CD4-positive, alpha-beta T cell treated with Interleukin-15 for 1 hour (primary cell): Measurements from ENCODE around the gene RNF40.
A peak's percentile ranks its signal among the peaks of the same experiment; 100 is the strongest.

ENCODE experiments used
- DNase-seq: peaks from one replicate; pipeline ENCODE4 v3.0.0-alpha.2; 2020

Gene RNF40

GRCh38 chr16:30764816-30765465 is 2.8 kb downstream of the RNF40 start:
- DNase-seq, result no peak

GRCh38 chr16:30766206-30766932 is 4.2 kb downstream of the RNF40 start:
- DNase-seq, result no peak

DNA sequence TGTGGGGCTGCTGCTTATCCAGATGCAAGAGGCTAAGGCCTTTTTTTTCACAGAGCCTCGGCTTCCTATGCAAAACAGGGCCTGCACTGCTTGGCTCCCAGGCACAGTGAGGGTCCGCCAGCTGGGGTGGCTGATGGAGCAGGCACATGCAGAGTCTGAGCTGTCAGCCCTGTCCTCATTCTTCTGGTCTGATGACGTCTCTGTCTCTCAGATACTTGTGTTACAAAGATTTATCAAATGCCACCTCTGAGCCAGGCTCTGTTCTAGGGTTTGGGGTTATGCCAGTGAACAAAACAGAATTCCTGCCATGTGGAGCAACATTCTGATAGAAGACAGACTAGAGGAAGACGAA is 4.8 kb downstream of the RNF40 start:
- no peak for DNase-seq

DNA sequence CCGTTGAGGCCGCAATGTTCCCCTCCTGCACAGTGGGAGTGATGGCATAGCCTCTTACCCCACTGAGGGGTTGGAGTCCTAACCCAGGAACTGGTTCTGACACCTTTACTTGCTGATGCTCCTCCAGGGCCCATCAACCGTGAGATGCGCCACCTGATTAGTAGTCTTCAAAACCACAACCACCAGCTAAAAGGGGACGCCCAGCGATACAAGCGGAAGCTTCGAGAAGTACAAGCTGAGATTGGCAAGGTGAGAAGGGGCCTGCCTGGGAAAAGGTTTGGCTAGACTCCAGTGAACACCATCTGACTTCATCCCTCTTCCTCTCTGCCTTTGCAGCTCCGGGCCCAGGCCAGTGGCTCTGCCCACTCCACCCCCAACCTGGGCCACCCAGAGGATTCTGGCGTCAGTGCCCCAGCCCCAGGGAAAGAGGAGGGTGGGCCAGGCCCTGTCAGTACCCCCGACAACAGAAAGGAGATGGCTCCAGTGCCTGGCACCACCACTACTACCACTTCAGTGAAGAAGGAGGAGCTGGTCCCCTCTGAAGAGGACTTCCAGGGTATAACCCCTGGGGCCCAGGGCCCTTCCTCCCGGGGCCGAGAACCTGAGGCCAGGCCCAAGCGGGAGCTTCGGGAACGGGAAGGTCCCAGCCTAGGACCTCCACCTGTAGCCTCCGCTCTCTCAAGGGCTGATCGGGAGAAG is 5.8 kb downstream of the RNF40 start:
- peak; percentile 58 for DNase-seq

GRCh38 chr16:30768583-30769181 is 6.6 kb downstream of the RNF40 start:
- DNase-seq, result no peak

DNA sequence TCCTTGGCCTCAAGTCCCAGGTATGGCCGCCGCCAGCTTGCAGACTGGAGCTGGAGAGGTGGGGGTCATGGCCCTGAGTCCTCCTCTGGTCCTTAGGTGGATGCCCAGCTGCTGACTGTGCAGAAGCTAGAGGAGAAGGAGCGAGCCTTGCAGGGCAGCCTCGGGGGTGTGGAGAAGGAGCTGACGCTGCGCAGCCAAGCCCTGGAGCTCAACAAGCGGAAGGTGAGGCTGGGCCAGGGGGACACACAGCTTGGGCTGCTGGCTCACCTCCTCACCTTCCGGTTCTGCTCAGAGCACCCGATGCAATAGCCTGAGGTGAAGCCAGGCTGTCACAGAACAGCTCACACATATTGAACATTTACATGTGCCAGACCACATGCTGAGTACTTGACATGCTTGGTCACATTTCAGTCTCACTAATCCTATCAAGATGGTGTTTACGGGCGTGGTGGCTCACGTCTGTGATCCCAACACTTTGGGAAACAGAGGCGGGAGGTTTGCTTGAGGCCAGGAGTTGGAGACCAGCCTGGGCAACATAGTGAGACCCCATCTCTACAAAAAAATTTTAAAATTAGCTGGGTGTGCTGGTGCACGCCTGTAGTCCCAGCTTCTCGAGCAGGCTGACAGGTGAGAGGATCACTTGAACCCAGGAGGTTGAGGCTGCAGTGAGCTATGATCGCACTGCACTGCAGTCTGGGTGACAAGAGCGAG is 7.4 kb downstream of the RNF40 start:
- DNase-seq, result no peak

GRCh38 chr16:30771726-30772125 is 9.6 kb downstream of the RNF40 start:
- DNase-seq, result no peak

GRCh38 chr16:30773826-30774225 is 11.7 kb downstream of the RNF40 start:
- no peak for DNase-seq

GRCh38 chr16:30774367-30775130 is 12.4 kb downstream of the RNF40 start:
- no peak for DNase-seq

DNA sequence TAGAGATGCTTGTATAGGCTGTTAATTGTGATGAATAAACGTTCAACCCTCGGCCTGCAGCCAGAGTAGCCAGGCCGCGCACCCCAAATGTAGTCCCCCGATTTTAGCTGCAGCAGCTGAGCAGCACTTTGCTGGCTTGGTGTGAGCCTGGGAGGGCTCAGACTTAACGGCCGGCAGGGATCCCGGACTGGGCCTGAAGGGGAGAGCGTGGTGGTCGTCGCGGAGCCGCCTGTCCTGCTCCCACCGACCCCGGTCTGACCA is 12.9 kb downstream of the RNF40 start:
- DNase-seq, result no peak

DNA sequence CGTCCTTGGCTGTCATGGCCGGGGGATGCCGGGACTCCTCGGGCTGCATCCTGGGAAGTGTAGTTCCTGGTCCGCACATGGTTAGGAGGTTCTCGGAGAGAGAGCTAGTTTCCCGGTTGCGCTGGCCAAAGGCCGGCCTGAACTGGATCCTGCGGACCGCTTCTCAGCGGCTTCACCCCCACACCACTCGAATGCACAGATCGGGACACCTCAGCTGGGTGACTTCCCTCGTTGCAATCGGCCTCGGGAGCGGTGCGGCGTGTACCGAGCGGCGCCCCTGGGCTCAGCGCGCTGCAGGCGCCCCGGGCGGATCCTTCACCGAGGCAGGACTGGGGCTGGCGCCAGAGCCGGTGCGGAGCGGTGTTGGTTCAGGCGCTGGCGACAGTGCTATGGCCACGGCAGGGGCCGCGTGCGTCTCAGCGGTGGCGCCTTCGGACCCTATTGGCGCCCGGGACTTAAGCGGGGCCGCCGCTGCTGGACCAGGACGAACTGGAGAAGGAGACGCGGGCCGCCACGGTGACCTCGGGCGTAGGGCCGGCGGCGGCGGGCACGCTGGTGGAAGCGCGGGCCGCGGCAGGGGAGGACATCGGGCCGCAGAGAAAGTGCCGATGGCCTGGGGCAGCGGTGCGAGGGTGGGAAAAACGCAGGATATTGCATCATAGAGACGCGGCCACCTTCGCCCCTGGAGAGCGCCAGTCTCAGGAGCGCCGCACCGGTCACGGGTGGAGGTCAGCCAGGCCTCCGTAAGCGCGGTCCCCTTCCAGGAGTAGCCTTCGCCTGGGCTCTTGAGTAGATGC is 13.5 kb downstream of the RNF40 start:
- DNase-seq, result peak; percentile 57

GRCh38 chr16:30777591-30778297 is 15.6 kb downstream of the RNF40 start:
- DNase-seq, result no peak

- no peak for DNase-seq
These were observed 16.6 kb downstream of the RNF40 start for GRCh38 chr16:30778549-30779244.

GRCh38 chr16:30779596-30779995 is 17.5 kb downstream of the RNF40 start:
- DNase-seq, result no peak

DNA sequence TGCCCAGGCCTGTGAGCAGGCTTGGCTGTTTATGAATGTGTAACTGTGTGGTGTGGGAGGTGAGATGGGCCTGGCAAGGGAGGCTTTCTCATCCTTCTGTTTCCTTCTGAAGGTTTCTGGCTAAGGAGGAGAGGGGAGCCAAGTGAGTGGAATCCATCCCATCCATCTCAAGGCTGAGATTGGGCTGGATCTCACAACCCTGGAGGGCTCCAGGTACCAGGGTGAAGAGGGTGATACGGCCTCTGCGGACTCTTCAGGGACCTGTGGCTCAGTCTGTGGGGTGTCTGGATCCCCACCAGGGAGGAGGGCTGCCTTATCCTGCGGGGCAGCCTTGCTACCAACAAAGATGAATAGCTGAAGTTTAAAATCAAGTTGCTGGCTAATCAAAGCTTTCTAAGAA is 17.9 kb downstream of the RNF40 start:
- DNase-seq, result no peak

- DNase-seq, result no peak
These were observed 18.4 kb downstream of the RNF40 start for GRCh38 chr16:30780549-30780948.

GRCh38 chr16:30782486-30783279 is 20.6 kb downstream of the RNF40 start:
- no peak for DNase-seq

GRCh38 chr16:30783280-30784109 is 21.4 kb downstream of the RNF40 start:
- DNase-seq, result no peak

GRCh38 chr16:30784215-30784614 is 22.1 kb downstream of the RNF40 start:
- no peak for DNase-seq
